OCI-LY1 (cell line): ENCODE results near the gene DYDC1.

Experiments used
- H2AFZ ChIP-seq: fragments of 200-600 bp; sonication (generic), shearing (Covaris generic); 2 replicates; pipeline ENCODE4 v1.6.0; 2014; ENCODE audit warnings: antibody characterized with exemption, mild to moderate bottlenecking, low read length
- H3F3A ChIP-seq: fragments of 200-600 bp; sonication (generic), shearing (Covaris generic); 2 replicates; pipeline ENCODE4 v1.6.0; 2014; ENCODE audit warnings: mild to moderate bottlenecking, antibody characterized with exemption, low read length, moderate library complexity; ENCODE audit not compliant: insufficient read depth
- H3K27ac ChIP-seq: fragments of 200-600 bp; sonication (generic); 2 replicates; pipeline ENCODE4 v1.5.1; 2014; ENCODE audit warnings: low read length, mixed run types, mild to moderate bottlenecking, low read depth; ENCODE audit not compliant: poor library complexity, severe bottlenecking
- H3K27me3 ChIP-seq: fragments of 200-600 bp; sonication (generic); 2 replicates; pipeline ENCODE4 v1.6.0; 2014; ENCODE audit warnings: antibody characterized with exemption, mild to moderate bottlenecking, low read length, moderate library complexity; ENCODE audit not compliant: insufficient read depth
- H3K36me3 ChIP-seq: fragments of 200-600 bp; sonication (generic); 2 replicates; pipeline ENCODE4 v1.6.1; 2014; ENCODE audit warnings: mild to moderate bottlenecking, antibody characterized with exemption, low read length, moderate library complexity, mixed read lengths; ENCODE audit not compliant: insufficient read depth
- H3K4me1 ChIP-seq: fragments of 200-600 bp; sonication (generic); 2 replicates; pipeline ENCODE4 v1.5.1; 2014; ENCODE audit warnings: mild to moderate bottlenecking, low read length, moderate library complexity; ENCODE audit not compliant: insufficient read depth, severe bottlenecking
- H3K4me2 ChIP-seq: fragments of 200-600 bp; sonication (generic), shearing (Covaris generic); 2 replicates; pipeline ENCODE4 v1.6.1; 2014; ENCODE audit warnings: low read length
- H3K4me3 ChIP-seq: fragments of 200-600 bp; sonication (generic); 2 replicates; pipeline ENCODE4 v1.5.1; 2014; ENCODE audit warnings: low read length, low read depth, mild to moderate bottlenecking, mixed read lengths; ENCODE audit not compliant: poor library complexity, severe bottlenecking
- H3K79me2 ChIP-seq: fragments of 200-600 bp; shearing (Covaris generic); 2 replicates; pipeline ENCODE4 v1.6.1; 2016; ENCODE audit warnings: mixed run types, low read length, mixed read lengths; ENCODE audit not compliant: insufficient read depth
- H3K9ac ChIP-seq: fragments of 200-600 bp; sonication (generic), shearing (Covaris generic); 2 replicates; pipeline ENCODE4 v1.6.1; 2014; ENCODE audit warnings: mild to moderate bottlenecking, low read length, mixed read lengths
- H3K9me2 ChIP-seq: fragments of 200-600 bp; sonication (generic), shearing (Covaris generic); 2 replicates; pipeline ENCODE4 v1.6.1; 2014; ENCODE audit warnings: low read depth, mild to moderate bottlenecking, low read length, mixed read lengths
- H3K9me3 ChIP-seq: fragments of 200-600 bp; shearing (Covaris generic); 2 replicates; pipeline ENCODE4 v1.6.1; 2014; ENCODE audit warnings: low read length, mixed read lengths
- H4K20me1 ChIP-seq: fragments of 200-600 bp; sonication (generic), shearing (Covaris generic); 2 replicates; pipeline ENCODE4 v1.6.0; 2016; ENCODE audit warnings: mild to moderate bottlenecking, low read length; ENCODE audit not compliant: insufficient read depth
- EZH2 ChIP-seq: fragments of 200-600 bp; sonication (generic), shearing (Covaris generic); IDR thresholded peaks from 2 replicates; pipeline ENCODE4 v1.8.0; 2017; ENCODE audit warnings: borderline replicate concordance, mixed run types, mild to moderate bottlenecking, antibody characterized with exemption, low read length, moderate library complexity, mixed read lengths
- TF ChIP-seq, protein P1 (sequence below): fragments of 200-600 bp; sonication (generic), shearing (Covaris generic); IDR thresholded peaks from 2 replicates; pipeline ENCODE4 v1.5.1; 2017; ENCODE audit warnings: mild to moderate bottlenecking, antibody characterized with exemption, low read length, moderate library complexity, mixed read lengths

The DYDC1 gene

GRCh38 chr10:80288849-80289248, 67.7 kb downstream of the DYDC1 start:
- H3K4me1 ChIP-seq: no peaks in the 10 kb centered on the region
- no peaks in the 10 kb centered on the region for H3K9me3 ChIP-seq
- no peak overlapping the region for H3K4me2 ChIP-seq
- H3K9ac ChIP-seq: no peak overlapping the region
- H4K20me1 ChIP-seq: no peaks in the 10 kb centered on the region
- H3F3A ChIP-seq: no peaks in the 10 kb centered on the region
- H3K9me2 ChIP-seq: no peaks in the 10 kb centered on the region
- TF ChIP-seq, protein P1, sequence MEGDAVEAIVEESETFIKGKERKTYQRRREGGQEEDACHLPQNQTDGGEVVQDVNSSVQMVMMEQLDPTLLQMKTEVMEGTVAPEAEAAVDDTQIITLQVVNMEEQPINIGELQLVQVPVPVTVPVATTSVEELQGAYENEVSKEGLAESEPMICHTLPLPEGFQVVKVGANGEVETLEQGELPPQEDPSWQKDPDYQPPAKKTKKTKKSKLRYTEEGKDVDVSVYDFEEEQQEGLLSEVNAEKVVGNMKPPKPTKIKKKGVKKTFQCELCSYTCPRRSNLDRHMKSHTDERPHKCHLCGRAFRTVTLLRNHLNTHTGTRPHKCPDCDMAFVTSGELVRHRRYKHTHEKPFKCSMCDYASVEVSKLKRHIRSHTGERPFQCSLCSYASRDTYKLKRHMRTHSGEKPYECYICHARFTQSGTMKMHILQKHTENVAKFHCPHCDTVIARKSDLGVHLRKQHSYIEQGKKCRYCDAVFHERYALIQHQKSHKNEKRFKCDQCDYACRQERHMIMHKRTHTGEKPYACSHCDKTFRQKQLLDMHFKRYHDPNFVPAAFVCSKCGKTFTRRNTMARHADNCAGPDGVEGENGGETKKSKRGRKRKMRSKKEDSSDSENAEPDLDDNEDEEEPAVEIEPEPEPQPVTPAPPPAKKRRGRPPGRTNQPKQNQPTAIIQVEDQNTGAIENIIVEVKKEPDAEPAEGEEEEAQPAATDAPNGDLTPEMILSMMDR: no peak
- no peak for TF ChIP-seq EZH2
- 0 out of 2 replicates have a peak, but pooled peaks cover 3% of the 10 kb centered on the region for H3K27me3 ChIP-seq
- H3K4me3 ChIP-seq: no peak overlapping the region
- no peak overlapping the region for H2AFZ ChIP-seq
- H3K36me3 ChIP-seq: no peaks in the 10 kb centered on the region
- H3K27ac ChIP-seq: no peak overlapping the region
- no peaks in the 10 kb centered on the region for H3K79me2 ChIP-seq
